NCI-H524 (cell line): Measurements from ENCODE around the gene KRTAP8-1.
A peak's percentile ranks its signal among the peaks of the same experiment; 100 is the strongest.

Experiments used
- DNase-seq, 2 experiments: peaks; one replicate each; lab custom pipeline; 2025; lab: John Stamatoyannopoulos, UW

The KRTAP8-1 gene

GRCh38 chr21:30813174-30813573, at the start of gene KRTAP8-1:
TSS of gene KRTAP8-1 (minus strand) at chr21:30813274. CDS start at chr21:30813220, 54 bp downstream.
- DNase-seq, result no peak

- no peak for DNase-seq
Measured at GRCh38 chr21:30847627-30848500, 34.8 kb upstream of the KRTAP8-1 start.

- no peak for DNase-seq
Measured at GRCh38 chr21:30842990-30843389, 29.9 kb upstream of the KRTAP8-1 start.

- peak in 1 of 2 experiments; percentile 51 for DNase-seq
Measured at GRCh38 chr21:30839304-30839703, 26.2 kb upstream of the KRTAP8-1 start.

GRCh38 chr21:30838536-30838935, 25.5 kb upstream of the KRTAP8-1 start:
- DNase-seq, result no peak

DNA sequence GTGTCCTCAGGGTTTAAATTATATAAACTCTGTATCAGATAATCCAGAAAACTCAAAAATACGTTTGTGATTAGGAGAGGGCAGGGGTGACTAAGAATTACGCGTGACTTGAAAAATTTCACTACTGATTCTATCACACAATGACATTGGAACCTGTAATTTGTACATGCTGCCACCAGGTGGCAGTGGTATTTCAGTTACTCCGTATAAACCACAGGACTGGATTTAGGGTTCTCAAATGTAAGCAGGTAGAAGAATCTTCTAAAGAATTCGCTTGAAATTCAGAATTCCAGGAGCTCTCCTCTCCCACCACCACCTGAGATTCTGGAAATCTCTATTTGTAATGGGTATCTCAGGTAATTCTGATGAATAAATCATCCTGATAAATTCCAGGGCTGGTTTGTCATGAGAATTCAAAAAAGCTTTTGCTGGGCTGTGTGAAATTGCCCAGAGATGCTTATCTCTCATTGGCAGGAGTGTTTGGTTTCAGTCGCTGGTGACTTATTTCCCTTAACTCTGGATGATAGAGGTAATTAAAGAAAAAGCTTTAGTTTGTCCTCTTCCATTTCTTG, 18.2 kb upstream of the KRTAP8-1 start:
- DNase-seq, result peak in 1 of 2 experiments; percentile 26

DNA sequence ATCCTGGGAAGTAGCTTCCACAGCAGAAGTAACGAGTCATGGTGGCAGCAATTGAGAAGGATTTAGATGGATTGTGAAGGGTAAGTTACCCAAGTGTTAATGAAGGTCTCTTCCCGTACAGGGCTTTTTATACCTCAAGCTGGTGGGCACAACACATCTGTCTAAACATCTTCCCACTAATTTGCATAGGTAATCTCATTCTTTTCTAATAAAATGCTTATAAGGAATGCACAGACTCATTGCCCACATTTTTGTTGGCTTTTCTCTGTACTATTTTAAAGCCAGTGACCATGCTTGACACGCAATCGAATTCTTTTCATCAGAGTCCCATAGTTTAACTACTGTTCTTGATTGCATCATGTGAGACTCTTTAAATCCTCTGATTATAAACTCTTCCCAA, 16.6 kb upstream of the KRTAP8-1 start, which contains the start of gene KRTAP7-1:
KRTAP7-1 (minus strand) TSS at position 101 of the 400 bp plus-strand sequence; CDS start at position 40, 61 bp downstream.
- DNase-seq, result no peak

DNA sequence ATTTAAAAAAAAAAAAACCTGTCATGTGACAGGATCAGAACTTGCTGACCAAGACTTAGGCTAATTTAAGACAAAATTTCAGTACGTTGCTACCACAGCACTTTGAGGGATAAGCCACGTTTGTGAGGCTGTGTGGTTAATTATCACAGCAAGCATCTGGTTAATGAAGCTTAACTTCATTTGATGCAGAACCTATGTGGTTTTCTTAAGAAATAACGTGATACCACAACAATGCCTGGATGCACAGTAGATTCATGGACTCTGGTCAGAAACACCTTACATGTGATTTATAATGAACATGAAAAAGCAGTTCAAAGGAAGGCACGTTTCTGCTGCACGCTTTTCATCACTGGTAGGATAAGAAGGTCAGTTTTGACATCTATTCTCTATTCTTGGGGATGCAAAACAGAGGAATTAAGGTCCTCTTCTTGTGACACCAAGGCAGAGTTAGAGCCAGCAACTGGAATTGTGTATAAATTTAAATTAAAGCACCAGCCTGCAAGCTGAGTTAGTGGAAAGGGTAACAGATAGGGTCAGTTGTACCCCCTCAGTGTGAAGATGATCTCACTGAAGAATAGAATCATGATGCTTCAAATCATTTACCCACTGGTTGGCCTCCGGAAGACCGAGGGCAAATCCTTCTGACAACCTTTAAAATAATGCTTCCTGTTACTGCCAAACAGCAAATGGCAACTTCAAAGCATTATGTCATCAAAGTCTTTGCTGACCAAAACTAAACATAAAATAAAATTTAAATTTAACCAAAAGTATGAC, 6.0 kb upstream of the KRTAP8-1 start:
- DNase-seq, result no peak

DNA sequence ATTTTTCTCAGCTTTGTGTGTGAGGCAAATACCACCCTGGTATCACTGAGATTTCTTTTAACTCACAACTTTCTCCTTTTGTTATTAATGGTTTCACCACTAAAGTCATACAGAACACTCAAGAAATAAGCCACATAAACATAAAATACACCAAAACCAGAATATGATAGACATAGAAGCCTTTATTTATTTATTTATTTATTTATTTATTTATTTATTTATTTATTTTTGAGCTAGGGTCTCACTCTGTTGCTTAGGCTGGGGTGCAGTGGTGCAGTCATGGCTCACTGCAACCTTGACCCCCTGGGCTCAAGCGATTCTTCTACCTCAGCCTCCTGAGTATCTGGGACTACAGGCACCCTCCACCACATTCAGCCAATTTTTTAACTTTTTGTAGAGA, 12.5 kb downstream of the KRTAP8-1 start:
- no peak for DNase-seq

GRCh38 chr21:30793581-30794314, 19.3 kb downstream of the KRTAP8-1 start:
- DNase-seq, result no peak

GRCh38 chr21:30779249-30779648, 33.8 kb downstream of the KRTAP8-1 start:
- DNase-seq, result no peak

DNA sequence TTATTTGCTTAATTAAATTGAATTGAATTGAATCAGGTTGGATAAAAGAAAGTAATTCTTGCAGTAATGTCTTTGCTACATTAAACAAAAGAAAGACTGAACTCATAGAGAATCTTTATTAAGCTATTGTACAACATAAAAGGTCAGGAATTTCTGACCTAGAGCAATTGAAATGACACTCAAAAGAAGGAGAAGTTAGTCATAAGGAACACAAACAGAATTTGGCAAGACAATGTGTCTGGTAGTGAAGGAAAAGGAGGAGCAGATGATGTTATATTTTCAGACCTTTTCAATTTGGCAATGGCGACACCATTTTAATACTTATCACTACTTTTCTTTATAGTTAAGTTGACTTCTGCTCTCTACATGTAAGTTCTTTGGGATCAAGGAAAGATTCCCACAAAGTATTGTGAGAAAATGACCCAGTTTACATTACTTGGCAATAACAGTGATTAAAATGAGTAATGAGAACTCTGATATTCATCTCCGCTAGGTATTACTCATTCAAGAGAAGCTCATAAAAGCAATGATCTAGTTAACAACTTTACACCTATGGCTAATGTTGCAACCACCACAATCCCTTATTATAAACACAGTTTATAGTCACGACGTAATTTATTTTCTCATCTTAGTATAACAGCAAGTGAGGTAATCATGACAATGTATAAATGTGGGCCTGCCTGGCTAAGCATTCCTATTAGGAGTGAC, 43.2 kb downstream of the KRTAP8-1 start:
- DNase-seq, result no peak
